K562 (cell line): Measurements from ENCODE around the gene ZNF521. TPM values are rescaled to one million over a fixed set of nuclear protein-coding genes. Genes with fewer than 3 reads are reported as not detected.

Source experiments
- CCNT2 ChIP-seq: IDR thresholded peaks from 2 replicates; pipeline ENCODE4 v1.6.1; 2011; ENCODE audit warnings: borderline replicate concordance, low read depth, mild to moderate bottlenecking, moderate library complexity, mixed read lengths, low read length; ENCODE audit not compliant: insufficient read length; ENCODE audit errors: extremely low read depth
- CTCFL ChIP-seq: IDR thresholded peaks from 2 replicates; pipeline ENCODE4 v1.6.1; 2011; ENCODE audit warnings: borderline replicate concordance, low read depth, mild to moderate bottlenecking, moderate library complexity, low read length; ENCODE audit not compliant: insufficient read depth, poor library complexity, severe bottlenecking
- CXXC5 ChIP-seq: fragments of 250-450 bp; sonication (Bioruptor Pico); IDR thresholded peaks from 2 replicates; pipeline ENCODE4 v1.8.0; 2022; ENCODE audit warnings: inconsistent platforms, mild to moderate bottlenecking, moderate library complexity
- E2F6 ChIP-seq, 2 experiments: IDR thresholded peaks; 2 replicates each; pipeline ENCODE4 v1.6.1; 2011; ENCODE audit warnings: borderline replicate concordance in 1 of 2, control low read depth in 1 of 2, low read depth in 1 of 2, low read length in 1 of 2, mild to moderate bottlenecking in 1 of 2, mixed read lengths in 1 of 2, moderate library complexity in 1 of 2; ENCODE audit not compliant: insufficient read depth in 1 of 2, insufficient read length in 1 of 2, poor library complexity in 1 of 2, severe bottlenecking in 1 of 2; ENCODE audit errors: extremely low read depth in 1 of 2
- FOS ChIP-seq: IDR thresholded peaks from 3 replicates; pipeline ENCODE4 v1.6.1; 2011; ENCODE audit not compliant: insufficient read length; ENCODE audit errors: extremely low read depth
- FOXA1 ChIP-seq: fragments of 450-650 bp; IDR thresholded peaks from 2 replicates; pipeline ENCODE4 v1.6.1; 2016; ENCODE audit warnings: mild to moderate bottlenecking, borderline replicate concordance
- HDAC6 ChIP-seq: IDR thresholded peaks from 2 replicates; pipeline ENCODE4 v1.6.1; 2012; ENCODE audit warnings: low read depth, mild to moderate bottlenecking, control low read depth, inconsistent platforms, low read length, moderate library complexity
- MXI1 ChIP-seq: IDR thresholded peaks from 2 replicates; pipeline ENCODE4 v1.6.1; 2011; ENCODE audit warnings: low read depth, mild to moderate bottlenecking, improper control_type of control experiment, low read length
- SMARCB1 ChIP-seq: IDR thresholded peaks from 2 replicates; pipeline ENCODE4 v1.6.1; 2011; ENCODE audit warnings: improper control_type of control experiment, low read depth; ENCODE audit not compliant: insufficient read length
- SP2 ChIP-seq: IDR thresholded peaks from 2 replicates; pipeline ENCODE4 v1.6.1; 2011; ENCODE audit warnings: mild to moderate bottlenecking, low read depth, low read length, moderate library complexity; ENCODE audit not compliant: poor library complexity, severe bottlenecking; ENCODE audit errors: extremely low read depth
- STAG1 ChIP-seq: sonication (generic); formaldehyde crosslinking; IDR thresholded peaks from 2 replicates; pipeline ENCODE4 v1.5.0; 2020; ENCODE audit warnings: missing genetic modification reagents, borderline replicate concordance
- STAT5A ChIP-seq: IDR thresholded peaks from 2 replicates; pipeline ENCODE4 v1.6.1; 2012; ENCODE audit warnings: low read length, inconsistent platforms, borderline replicate concordance
- ZBTB8A ChIP-seq: fragments of 450-650 bp; IDR thresholded peaks from 2 replicates; pipeline ENCODE4 v1.6.1; 2018; ENCODE audit warnings: mild to moderate bottlenecking, moderate library complexity; ENCODE audit not compliant: partially characterized antibody
- ZNF12 ChIP-seq: sonication (generic); formaldehyde crosslinking; IDR thresholded peaks from 2 replicates; pipeline ENCODE4 v1.4.0; 2020; ENCODE audit warnings: mild to moderate bottlenecking, missing genetic modification reagents
- ZNF146 ChIP-seq: IDR thresholded peaks from one replicate; pipeline ENCODE4 v1.6.1; 2018; ENCODE audit warnings: missing compliant biosample characterization; ENCODE audit not compliant: unreplicated experiment
- ZNF282 ChIP-seq: sonication (generic); formaldehyde crosslinking; IDR thresholded peaks from 2 replicates; pipeline ENCODE4 v1.8.1; 2023; ENCODE audit warnings: missing genetic modification reagents
- ZNF764 ChIP-seq: fragments of 250-450 bp; sonication (Bioruptor Pico); IDR thresholded peaks from 2 replicates; pipeline ENCODE4 v1.4.0; 2020; ENCODE audit warnings: low read depth, mild to moderate bottlenecking, moderate library complexity
- ZNF785 ChIP-seq: fragments of 250-450 bp; sonication (Bioruptor Pico); IDR thresholded peaks from 2 replicates; pipeline ENCODE4 v1.4.0; 2020; ENCODE audit warnings: mild to moderate bottlenecking
- polyA plus RNA-seq, 8 experiments: library from polyadenylated mRNA; depleted of rRNA in 4 of 8; stranded (reverse) in 5 of 8; unstranded in 3 of 8; fragments of >200 nt; fragmentation: Nextera tagmentation in 2 of 8; fragmentation: Illumina TruSeq in 1 of 8; extraction: Ambion mirVana in 2 of 8; extraction: Trizol in 1 of 8; gene quantifications; 2 replicates each; pipeline versions ENCODE4 v1.2.1 to v1.2.3, GENCODE V29; 2011 to 2014; ENCODE audit warnings: inconsistent platforms in 1 of 8, missing spikeins in 1 of 8
- total RNA-seq, 7 experiments: library from RNA; depleted of rRNA in 6 of 7; stranded (reverse); fragments of >200 nt in 6 of 7; fragmentation: Illumina TruSeq in 2 of 7; extraction: Trizol in 2 of 7; gene quantifications; 2 replicates each; pipeline versions ENCODE4 v1.2.1 to v1.2.3, GENCODE V29; 2011 to 2021; ENCODE audit warnings: low replicate concordance in 1 of 7
- TF ChIP-seq, protein P1 (sequence below): sonication (generic); formaldehyde crosslinking; IDR thresholded peaks from 2 replicates; pipeline ENCODE4 v1.8.0; 2022; ENCODE audit warnings: missing genetic modification reagents, mild to moderate bottlenecking, borderline replicate concordance
- TF ChIP-seq, protein P2 (sequence below): fragments of 450-650 bp; IDR thresholded peaks from 2 replicates; pipeline ENCODE4 v1.6.1; 2016

The ZNF521 gene
- total and polyA plus RNA-seq, 9 of the 15 experiments (the other 6 are each of a cell fraction or from before 2014, with no cell fraction given) = 1.2 to 5.8 (median 1.6) TPM

- TF ChIP-seq CTCFL (no peak), E2F6 (IDR thresholded peaks at IDR 0.05; ENCODE audit: borderline replicate concordance in 1 of 2, extremely low read depth in 1 of 2, insufficient read depth in 1 of 2, insufficient read length in 1 of 2, low read depth in 1 of 2, low read length in 1 of 2, poor library complexity in 1 of 2, severe bottlenecking in 1 of 2) (no peak), ZNF146 (CRISPR knock-in tag) (no peak), STAT5A (no peak; the same call in none of the 2 replicates), SMARCB1 (no peak), CCNT2 (peak; percentile 96), SP2 (no peak), MXI1 (no peak), FOS (no peak), ZNF282 (CRISPR knock-in tag) (no peak), FOXA1 (no peak), ZNF785 (no peak), CXXC5 (peak; percentile 46; the same call in 1 of the 2 replicates), ZBTB8A (no peak), STAG1 (CRISPR knock-in tag) (no peak), ZNF764 (CRISPR knock-in tag) (no peak), ZNF12 (no peak), HDAC6 (no peak)
- TF ChIP-seq, protein P1, sequence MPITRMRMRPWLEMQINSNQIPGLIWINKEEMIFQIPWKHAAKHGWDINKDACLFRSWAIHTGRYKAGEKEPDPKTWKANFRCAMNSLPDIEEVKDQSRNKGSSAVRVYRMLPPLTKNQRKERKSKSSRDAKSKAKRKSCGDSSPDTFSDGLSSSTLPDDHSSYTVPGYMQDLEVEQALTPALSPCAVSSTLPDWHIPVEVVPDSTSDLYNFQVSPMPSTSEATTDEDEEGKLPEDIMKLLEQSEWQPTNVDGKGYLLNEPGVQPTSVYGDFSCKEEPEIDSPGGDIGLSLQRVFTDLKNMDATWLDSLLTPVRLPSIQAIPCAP (CRISPR knock-in tag) = no peak
- TF ChIP-seq, protein P2, sequence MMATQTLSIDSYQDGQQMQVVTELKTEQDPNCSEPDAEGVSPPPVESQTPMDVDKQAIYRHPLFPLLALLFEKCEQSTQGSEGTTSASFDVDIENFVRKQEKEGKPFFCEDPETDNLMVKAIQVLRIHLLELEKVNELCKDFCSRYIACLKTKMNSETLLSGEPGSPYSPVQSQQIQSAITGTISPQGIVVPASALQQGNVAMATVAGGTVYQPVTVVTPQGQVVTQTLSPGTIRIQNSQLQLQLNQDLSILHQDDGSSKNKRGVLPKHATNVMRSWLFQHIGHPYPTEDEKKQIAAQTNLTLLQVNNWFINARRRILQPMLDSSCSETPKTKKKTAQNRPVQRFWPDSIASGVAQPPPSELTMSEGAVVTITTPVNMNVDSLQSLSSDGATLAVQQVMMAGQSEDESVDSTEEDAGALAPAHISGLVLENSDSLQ = peak; percentile 40
Observed at GRCh38 chr18:25239581-25240419, 112.2 kb downstream of the ZNF521 start (continued).
